MM.1S (cell line): ENCODE measurements around the gene ERCC6.

Experiments
- DNase-seq: peaks from one replicate; pipeline ENCODE4 v3.0.0-alpha.2; 2015
- H2AFZ ChIP-seq: fragments of 300-600 bp; sonication (generic); 2 replicates; pipeline ENCODE4 v1.6.0; 2016; ENCODE audit warnings: antibody characterized with exemption, low read length
- H3F3A ChIP-seq: fragments of 300-600 bp; sonication (generic); 2 replicates; pipeline ENCODE4 v1.6.1; 2016; ENCODE audit warnings: mild to moderate bottlenecking, antibody characterized with exemption, low read length, moderate library complexity, mixed read lengths; ENCODE audit not compliant: insufficient read depth
- H3K27ac ChIP-seq: fragments of 300-600 bp; sonication (generic); 2 replicates; pipeline ENCODE4 v1.5.1; 2016; ENCODE audit warnings: mild to moderate bottlenecking, low read length
- H3K27me3 ChIP-seq: fragments of 300-600 bp; sonication (generic); replicated peaks from 2 replicates; pipeline ENCODE4 v1.6.0; 2016; ENCODE audit warnings: low read length; ENCODE audit not compliant: insufficient read depth
- H3K36me3 ChIP-seq: fragments of 300-600 bp; sonication (generic); replicated peaks from 2 replicates; pipeline ENCODE4 v1.6.1; 2016; ENCODE audit warnings: mild to moderate bottlenecking, low read length, mixed read lengths; ENCODE audit not compliant: insufficient read depth
- H3K4me1 ChIP-seq: fragments of 300-600 bp; sonication (generic); 2 replicates; pipeline ENCODE4 v1.6.1; 2016; ENCODE audit warnings: low read length, mixed read lengths
- H3K4me2 ChIP-seq: fragments of 300-600 bp; sonication (generic); 2 replicates; pipeline ENCODE4 v1.6.0; 2016; ENCODE audit warnings: low read depth, low read length
- H3K4me3 ChIP-seq: fragments of 300-600 bp; sonication (generic); 2 replicates; pipeline ENCODE4 v1.5.1; 2016; ENCODE audit warnings: low read length, mixed read lengths
- H3K79me2 ChIP-seq: fragments of 300-600 bp; sonication (generic); 2 replicates; pipeline ENCODE4 v1.6.1; 2016; ENCODE audit warnings: mixed run types, low read length, mixed read lengths
- H3K9ac ChIP-seq: fragments of 300-600 bp; sonication (generic); 2 replicates; pipeline ENCODE4 v1.6.1; 2016; ENCODE audit warnings: low read length, mixed read lengths
- H3K9me2 ChIP-seq: fragments of 300-600 bp; sonication (generic); replicated peaks from 2 replicates; pipeline ENCODE4 v1.6.1; 2016; ENCODE audit warnings: mild to moderate bottlenecking, low read length, mixed read lengths; ENCODE audit not compliant: insufficient read depth
- H3K9me3 ChIP-seq: fragments of 300-600 bp; sonication (generic); replicated peaks from 2 replicates; pipeline ENCODE4 v1.6.1; 2016; ENCODE audit warnings: mild to moderate bottlenecking, low read length, mixed read lengths; ENCODE audit not compliant: insufficient read depth
- H4K20me1 ChIP-seq: fragments of 300-600 bp; sonication (generic); 2 replicates; pipeline ENCODE4 v1.6.1; 2016; ENCODE audit warnings: mild to moderate bottlenecking, low read length, moderate library complexity, mixed read lengths; ENCODE audit not compliant: insufficient read depth
- EZH2 ChIP-seq: fragments of 300-600 bp; sonication (generic); optimal IDR thresholded peaks from 2 replicates; pipeline ENCODE3; 2017; ENCODE audit warnings: low read depth, mild to moderate bottlenecking, antibody characterized with exemption, low read length, mixed read lengths
- EZH2phosphoT487 ChIP-seq: fragments of 300-600 bp; sonication (generic); IDR thresholded peaks from 2 replicates; pipeline ENCODE4 v1.6.1; 2018; ENCODE audit warnings: antibody characterized with exemption, low read length
- TF ChIP-seq, protein P1 (sequence below): fragments of 300-600 bp; sonication (generic); IDR thresholded peaks from 2 replicates; pipeline ENCODE4 v1.5.1; 2016; ENCODE audit warnings: antibody characterized with exemption, low read length, mixed read lengths

Gene ERCC6

DNA sequence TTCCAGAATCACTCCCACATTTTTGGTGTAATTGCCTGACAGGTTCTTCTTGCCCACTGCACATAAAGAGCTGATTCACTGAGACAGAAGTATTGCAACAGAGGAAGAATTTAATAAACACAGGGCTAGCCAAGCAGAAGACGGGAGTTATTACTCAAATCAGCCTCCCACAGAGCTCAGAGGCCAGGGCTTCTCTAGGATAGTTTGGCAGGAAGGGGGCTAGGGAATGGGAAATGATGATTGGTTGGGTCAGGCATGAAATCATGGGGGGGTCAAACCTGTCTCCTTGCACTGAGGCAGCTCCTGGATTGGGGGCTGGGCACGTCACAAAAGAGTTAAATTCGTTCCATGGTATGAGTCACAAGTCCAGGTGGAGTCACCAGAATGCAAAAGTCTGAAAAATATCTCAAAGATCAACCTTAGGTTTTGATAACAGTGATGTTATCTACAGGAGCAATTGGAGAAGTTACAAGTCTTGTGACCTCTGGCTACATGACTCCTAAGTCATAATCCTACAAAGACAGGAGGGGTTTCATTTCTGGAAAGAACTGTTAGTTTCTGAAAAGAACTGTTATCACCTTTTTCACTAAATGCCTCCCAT is 30.2 kb upstream of the ERCC6 start:
- no peaks in the 10 kb centered on the region for H3K9me3 ChIP-seq
- no peak for DNase-seq
- H3K4me2 ChIP-seq: no peak overlapping the region
- H3K79me2 ChIP-seq: no peaks in the 10 kb centered on the region
- H3K9ac ChIP-seq: no peak overlapping the region
- no peaks in the 10 kb centered on the region for H3K4me1 ChIP-seq
- H2AFZ ChIP-seq: no peak overlapping the region
- H3F3A ChIP-seq: no peaks in the 10 kb centered on the region
- H3K4me3 ChIP-seq: no peak overlapping the region
- TF ChIP-seq, protein P1, sequence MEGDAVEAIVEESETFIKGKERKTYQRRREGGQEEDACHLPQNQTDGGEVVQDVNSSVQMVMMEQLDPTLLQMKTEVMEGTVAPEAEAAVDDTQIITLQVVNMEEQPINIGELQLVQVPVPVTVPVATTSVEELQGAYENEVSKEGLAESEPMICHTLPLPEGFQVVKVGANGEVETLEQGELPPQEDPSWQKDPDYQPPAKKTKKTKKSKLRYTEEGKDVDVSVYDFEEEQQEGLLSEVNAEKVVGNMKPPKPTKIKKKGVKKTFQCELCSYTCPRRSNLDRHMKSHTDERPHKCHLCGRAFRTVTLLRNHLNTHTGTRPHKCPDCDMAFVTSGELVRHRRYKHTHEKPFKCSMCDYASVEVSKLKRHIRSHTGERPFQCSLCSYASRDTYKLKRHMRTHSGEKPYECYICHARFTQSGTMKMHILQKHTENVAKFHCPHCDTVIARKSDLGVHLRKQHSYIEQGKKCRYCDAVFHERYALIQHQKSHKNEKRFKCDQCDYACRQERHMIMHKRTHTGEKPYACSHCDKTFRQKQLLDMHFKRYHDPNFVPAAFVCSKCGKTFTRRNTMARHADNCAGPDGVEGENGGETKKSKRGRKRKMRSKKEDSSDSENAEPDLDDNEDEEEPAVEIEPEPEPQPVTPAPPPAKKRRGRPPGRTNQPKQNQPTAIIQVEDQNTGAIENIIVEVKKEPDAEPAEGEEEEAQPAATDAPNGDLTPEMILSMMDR: no peak
- no peak for TF ChIP-seq EZH2phosphoT487
- TF ChIP-seq EZH2: no peak
- H3K9me2 ChIP-seq: no peaks in the 10 kb centered on the region
- no peaks in the 10 kb centered on the region for H4K20me1 ChIP-seq
- H3K36me3 ChIP-seq: no peaks in the 10 kb centered on the region
- H3K27ac ChIP-seq: no peak overlapping the region
- no peaks in the 10 kb centered on the region for H3K27me3 ChIP-seq

DNA sequence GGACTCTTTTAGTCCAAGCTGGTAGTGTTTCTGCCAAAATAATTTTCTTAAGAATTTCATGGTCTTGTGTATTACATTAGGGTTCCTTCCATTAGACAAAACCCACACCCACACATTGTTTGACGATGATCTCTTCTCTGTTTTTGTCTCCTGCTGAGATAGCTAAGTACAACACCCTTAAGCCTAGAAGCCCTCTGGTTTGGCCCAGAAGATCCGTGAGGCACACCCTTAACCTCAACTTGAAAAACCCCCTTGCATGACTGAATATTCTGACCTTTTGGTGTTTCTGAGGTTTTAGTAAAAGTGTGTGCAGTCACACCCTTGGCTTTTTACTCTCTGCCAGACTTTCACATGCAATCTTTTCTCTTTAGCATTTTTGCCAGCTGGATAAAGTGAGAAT is 29.3 kb upstream of the ERCC6 start:
- H3K36me3 ChIP-seq: no peaks in the 10 kb centered on the region
- H3K4me3 ChIP-seq: no peak overlapping the region
- H3K9ac ChIP-seq: no peak overlapping the region
- no peaks in the 10 kb centered on the region for H3K9me2 ChIP-seq
- no peaks in the 10 kb centered on the region for H3F3A ChIP-seq
- H4K20me1 ChIP-seq: no peaks in the 10 kb centered on the region
- no peaks in the 10 kb centered on the region for H3K4me1 ChIP-seq
- no peaks in the 10 kb centered on the region for H3K27me3 ChIP-seq
- TF ChIP-seq, protein P1: no peak
- TF ChIP-seq EZH2phosphoT487 (no peak), EZH2 (no peak)
- DNase-seq: no peak
- no peaks in the 10 kb centered on the region for H3K9me3 ChIP-seq
- H3K27ac ChIP-seq: no peak overlapping the region
- H2AFZ ChIP-seq: no peak overlapping the region
- H3K4me2 ChIP-seq: no peak overlapping the region
- H3K79me2 ChIP-seq: no peaks in the 10 kb centered on the region

DNA sequence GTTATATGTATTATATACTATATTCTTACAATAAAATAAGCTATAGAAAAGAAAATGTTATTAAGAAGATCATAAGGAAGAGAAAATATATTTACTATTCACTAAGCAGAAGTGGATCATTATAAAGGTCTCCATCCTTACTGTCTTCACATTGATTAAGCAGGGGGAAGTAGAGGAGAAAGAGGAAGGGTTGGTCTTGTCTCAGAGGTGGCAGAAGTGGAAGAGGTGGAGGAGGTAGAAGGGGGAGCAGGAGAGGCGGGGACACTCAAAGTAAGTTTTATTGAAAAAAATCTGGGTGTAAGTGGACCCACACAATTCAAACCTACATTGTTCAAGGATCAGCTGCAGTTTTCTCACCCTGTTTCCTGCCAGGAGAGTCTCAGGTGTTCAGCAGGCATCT is 28.9 kb upstream of the ERCC6 start:
- Histone ChIP-seq H3K9me3 (no peaks in the 10 kb centered on the region), H3K4me3 (no peak overlapping the region), H3K4me2 (no peak overlapping the region), H3F3A (no peaks in the 10 kb centered on the region), H3K9me2 (no peaks in the 10 kb centered on the region), H3K4me1 (no peaks in the 10 kb centered on the region), H3K79me2 (no peaks in the 10 kb centered on the region), H2AFZ (no peak overlapping the region), H3K36me3 (no peaks in the 10 kb centered on the region), H3K27ac (no peak overlapping the region), H4K20me1 (no peaks in the 10 kb centered on the region), H3K27me3 (no peaks in the 10 kb centered on the region), H3K9ac (no peak overlapping the region)
- TF ChIP-seq EZH2 (no peak), EZH2phosphoT487 (no peak)
- TF ChIP-seq, protein P1: no peak
- DNase-seq: no peak
